GM10248 (cell line): ENCODE measurements around the gene LIMS2.

ENCODE experiments used
- CTCF ChIA-PET: fragments of 300-600 bp; sonication (Branson Sonifier 250); formaldehyde crosslinking; extraction: SDS; loops from one replicate; lab custom pipeline; 2021; ENCODE audit warnings: antibody characterized with exemption; lab: Yijun Ruan, JAX
- POLR2A ChIA-PET: fragments of 350-650 bp; sonication (Branson Sonifier 250); formaldehyde crosslinking; extraction: SDS; loops from one replicate; lab custom pipeline; 2020; ENCODE audit warnings: antibody characterized with exemption; lab: Yijun Ruan, JAX
- DNase-seq: peaks from one replicate; pipeline ENCODE4 v3.0.0; 2012; ENCODE audit errors: extremely low spot score
- TF ChIP-seq, protein P1 (sequence below): IDR thresholded peaks from 2 replicates; pipeline ENCODE4 v1.5.1; 2012; ENCODE audit warnings: mild to moderate bottlenecking, low read depth; ENCODE audit errors: extremely low read depth, missing control alignments, control extremely low read depth

LIMS2 gene, protein sequence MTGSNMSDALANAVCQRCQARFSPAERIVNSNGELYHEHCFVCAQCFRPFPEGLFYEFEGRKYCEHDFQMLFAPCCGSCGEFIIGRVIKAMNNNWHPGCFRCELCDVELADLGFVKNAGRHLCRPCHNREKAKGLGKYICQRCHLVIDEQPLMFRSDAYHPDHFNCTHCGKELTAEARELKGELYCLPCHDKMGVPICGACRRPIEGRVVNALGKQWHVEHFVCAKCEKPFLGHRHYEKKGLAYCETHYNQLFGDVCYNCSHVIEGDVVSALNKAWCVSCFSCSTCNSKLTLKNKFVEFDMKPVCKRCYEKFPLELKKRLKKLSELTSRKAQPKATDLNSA

DNA sequence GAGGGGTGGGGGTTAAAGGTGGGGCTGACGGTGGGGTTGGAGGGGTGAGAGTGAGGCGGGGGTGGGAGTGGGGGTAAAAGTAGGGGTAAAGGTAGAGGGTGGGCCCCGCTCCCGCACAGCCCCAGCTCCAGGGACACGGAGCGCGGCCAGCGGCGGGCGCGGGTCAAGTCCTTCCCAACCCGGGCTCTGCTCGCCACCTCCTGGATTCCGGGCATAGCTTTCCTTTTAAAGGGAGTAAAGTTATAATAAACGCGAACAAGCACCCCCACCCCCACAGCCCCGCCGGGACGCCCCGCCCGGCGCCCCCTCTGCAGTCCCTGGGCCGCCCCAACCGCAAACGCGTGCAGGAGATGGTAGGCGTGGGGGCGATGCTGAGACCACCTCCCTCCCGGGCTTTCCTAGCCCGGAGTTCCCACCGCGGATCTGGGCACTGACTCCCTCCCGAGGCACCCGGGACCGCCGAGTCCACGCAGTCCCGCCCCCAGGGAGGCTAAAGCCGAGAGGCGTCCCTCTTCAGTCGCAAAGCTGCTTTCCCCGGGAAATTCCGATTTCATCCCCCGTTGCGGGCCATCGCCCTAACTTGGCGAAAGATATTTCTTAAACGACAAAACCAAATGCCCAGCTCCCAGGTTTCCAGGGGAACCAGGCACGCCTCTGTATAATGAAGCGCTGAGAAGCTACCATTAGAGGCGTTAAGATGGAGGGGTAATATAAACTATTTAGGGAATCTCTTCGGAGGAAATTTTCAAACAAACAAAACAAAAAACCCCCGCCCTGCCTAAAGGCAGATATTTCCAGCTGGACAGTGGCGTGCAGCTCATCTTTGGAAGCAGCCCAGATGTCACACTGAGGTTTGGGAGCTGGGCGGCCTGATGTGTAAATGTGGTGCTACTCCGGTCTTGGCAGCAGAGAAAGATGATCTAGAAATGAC lies at the start of gene LIMS2:
TSS of gene LIMS2 (minus strand) at position 200 of the 931 bp plus-strand sequence. CDS start 506 bp downstream, outside the sequence.
- TF ChIP-seq, protein P1, sequence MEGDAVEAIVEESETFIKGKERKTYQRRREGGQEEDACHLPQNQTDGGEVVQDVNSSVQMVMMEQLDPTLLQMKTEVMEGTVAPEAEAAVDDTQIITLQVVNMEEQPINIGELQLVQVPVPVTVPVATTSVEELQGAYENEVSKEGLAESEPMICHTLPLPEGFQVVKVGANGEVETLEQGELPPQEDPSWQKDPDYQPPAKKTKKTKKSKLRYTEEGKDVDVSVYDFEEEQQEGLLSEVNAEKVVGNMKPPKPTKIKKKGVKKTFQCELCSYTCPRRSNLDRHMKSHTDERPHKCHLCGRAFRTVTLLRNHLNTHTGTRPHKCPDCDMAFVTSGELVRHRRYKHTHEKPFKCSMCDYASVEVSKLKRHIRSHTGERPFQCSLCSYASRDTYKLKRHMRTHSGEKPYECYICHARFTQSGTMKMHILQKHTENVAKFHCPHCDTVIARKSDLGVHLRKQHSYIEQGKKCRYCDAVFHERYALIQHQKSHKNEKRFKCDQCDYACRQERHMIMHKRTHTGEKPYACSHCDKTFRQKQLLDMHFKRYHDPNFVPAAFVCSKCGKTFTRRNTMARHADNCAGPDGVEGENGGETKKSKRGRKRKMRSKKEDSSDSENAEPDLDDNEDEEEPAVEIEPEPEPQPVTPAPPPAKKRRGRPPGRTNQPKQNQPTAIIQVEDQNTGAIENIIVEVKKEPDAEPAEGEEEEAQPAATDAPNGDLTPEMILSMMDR, result no peak
- DNase-seq, result no peak
- POLR2A ChIA-PET, result interaction anchor here (1.0 kb wide), 1 partner anchor 26 kb away, joined by 4 read pairs; the partner anchor contains the start of gene SFT2D3
- CTCF ChIA-PET, result interaction anchor here (1.3 to 2.2 kb wide), 5 partner anchors 12 to 84 kb away, joined by 3 to 9 read pairs (median 9); no protein-coding TSS in a partner anchor

DNA sequence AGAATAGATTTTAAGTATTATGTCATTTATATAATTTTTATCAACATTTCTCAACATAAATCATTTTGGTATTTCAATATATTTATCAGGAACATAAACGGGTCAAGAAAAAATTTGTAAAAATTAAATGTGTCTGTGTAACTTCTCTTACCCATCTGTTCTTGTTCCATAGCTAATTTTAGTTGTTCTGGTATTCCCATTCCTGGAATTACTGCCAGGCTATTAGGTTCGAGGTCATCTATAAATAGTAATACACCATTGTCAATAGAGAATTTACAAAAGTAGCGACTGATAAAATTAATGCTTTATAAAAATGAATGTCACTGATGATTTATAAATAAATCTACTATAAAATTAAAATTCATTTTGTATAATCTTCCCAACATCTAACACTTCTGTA lies 47.5 kb upstream of the LIMS2 start:
- ChIA-PET POLR2A (interaction anchor here (0.6 kb wide), 1 partner anchor 15 kb away, joined by 6 read pairs; no protein-coding TSS in a partner anchor), CTCF (no interaction called here)
- TF ChIP-seq, protein P1, result no peak
- no peak for DNase-seq

DNA sequence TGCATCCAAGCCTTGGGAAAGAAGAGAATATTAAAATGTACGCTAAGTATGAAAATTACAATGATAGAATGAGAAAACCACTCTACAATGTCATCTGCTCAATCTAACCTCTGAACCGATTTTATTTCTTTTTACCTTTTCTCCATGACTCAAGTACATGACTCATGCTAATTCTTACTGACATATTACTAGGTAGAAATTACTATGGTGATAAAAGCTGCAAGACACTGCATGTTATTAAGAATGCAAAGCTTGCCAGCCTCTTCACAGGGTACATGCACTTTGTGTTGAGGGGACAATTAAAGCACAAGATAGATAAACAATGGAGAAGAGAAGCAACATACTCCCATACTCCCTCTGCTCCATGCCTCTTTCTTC lies 46.6 kb upstream of the LIMS2 start:
- TF ChIP-seq, protein P1, result no peak
- ChIA-PET CTCF (no interaction called here), POLR2A (no interaction called here)
- DNase-seq, result no peak

DNA sequence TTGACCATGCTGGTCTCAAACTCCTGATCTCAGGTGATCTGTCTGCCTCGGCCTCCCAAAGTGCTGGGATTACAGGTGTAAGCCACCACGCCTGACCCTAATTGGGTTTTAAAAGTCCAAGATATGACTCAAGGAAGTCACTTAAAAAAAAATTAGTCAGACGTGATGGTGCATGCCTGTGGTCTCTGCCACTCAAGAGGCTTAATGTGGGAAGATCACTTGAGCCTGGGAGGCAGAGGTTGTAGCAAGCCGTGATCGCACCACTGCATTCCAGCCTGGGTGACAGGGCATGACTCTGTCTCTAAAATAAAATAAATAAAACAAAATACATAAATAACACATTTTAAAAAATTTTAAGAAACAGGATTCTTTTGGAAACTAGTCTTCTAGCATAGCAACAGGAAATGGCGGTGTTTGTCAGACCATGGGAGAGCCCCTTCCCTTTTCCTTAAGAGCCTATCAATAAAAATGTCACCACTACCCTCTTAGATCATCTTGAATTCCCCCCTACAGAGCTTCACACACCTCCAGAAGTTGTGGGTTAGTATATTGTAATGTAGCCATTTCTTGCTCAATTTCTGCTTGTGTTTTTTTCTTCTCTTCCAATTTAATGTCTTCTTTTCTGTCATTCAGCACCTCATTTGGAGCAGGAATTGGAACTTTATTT lies 46.1 kb upstream of the LIMS2 start:
- TF ChIP-seq, protein P1, result no peak
- DNase-seq, result no peak
- CTCF ChIA-PET, result no interaction called here

DNA sequence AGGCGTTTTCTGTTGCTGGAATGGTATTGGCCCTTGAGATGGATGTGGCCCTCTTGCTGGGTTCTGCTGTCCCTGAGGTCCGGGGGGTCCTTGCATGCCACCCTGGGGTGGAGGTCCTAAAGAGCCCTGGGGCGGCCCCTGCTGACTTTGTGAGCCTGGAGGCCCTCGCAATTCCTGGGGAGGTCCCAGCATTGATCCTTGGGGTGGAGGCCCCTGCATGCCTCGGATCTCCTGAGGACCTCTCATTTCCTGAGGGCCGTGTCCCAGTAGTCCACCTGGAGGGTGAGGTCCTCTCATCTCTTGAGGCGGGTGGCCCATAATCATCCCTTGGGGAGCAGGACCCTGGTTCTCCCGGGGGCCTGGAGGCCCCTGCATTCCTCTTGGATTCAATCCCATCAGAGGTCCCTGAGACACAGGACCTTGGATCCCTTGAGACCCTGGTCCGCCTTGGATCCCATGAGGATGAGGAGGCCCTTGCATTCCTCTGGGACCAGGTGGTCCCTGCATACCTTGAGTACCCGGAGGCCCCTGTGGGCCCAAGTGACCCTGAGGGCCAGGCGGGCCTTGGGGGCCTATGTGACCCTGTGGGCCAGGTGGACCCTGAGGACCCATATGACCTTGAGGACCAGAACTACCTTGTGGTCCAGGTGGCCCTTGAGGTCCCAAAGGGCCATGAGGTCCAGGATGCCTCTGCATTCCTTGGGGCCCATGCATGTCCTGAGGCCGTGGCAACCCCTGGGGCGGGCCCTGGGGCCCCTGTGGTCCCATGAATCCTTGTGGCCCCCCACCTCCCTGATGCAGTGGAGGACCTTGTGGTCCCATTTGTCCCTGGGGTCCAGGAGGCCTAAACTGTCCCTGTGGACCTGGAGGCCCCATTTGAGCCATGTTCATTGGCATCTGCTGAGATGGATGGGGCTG lies 44.2 kb upstream of the LIMS2 start:
- POLR2A ChIA-PET, result no interaction called here
- CTCF ChIA-PET, result no interaction called here
- TF ChIP-seq, protein P1, result no peak
- DNase-seq, result no peak

More for the DNA sequence above, 46.1 kb upstream of the LIMS2 start:
- POLR2A ChIA-PET, result no interaction called here
